ENCODE results near the gene RPL23. TPM values are rescaled to one million over a fixed set of nuclear protein-coding genes. Genes with fewer than 3 reads are reported as not detected.

Gene RPL23
- total RNA-seq, 2 donors from 2014 or later, result 845 to 956 TPM

DNA sequence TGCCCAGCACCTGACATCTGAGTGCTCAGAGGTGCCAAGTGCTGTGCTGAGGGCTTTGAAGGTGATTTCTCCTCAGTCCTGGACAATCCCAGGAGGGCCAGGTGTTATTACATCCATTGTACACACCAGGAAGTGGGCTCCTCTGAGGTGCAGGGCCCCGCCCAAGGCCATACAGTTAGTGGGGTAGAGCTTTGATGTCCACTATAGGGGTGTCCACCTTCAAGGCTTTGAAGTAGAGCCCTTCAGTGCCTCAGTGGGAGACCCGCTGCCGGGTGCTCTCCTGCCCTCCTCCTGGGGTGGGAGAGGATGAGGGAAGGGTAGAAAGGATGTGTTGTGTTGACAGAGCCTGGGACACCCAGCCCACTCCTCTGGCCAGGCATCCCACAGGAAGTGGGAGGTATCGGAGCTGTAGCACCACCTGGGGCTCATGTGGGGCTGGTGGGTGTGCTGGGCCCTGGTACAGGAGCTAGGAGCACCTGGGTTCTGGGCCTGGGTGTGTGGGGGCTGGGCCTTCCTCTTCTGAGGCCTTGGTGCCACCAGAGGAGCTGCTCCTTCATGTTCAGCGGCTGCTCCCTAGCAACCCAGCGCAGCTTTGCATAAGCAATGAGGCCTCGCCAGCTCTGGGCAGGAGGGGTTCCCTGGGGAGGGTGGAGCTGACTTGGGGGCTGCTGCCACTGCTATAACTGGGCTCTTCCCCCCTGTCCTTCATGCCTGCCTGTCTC lies 23.8 kb upstream of the RPL23 start:
- TF ChIP-seq, protein P1, sequence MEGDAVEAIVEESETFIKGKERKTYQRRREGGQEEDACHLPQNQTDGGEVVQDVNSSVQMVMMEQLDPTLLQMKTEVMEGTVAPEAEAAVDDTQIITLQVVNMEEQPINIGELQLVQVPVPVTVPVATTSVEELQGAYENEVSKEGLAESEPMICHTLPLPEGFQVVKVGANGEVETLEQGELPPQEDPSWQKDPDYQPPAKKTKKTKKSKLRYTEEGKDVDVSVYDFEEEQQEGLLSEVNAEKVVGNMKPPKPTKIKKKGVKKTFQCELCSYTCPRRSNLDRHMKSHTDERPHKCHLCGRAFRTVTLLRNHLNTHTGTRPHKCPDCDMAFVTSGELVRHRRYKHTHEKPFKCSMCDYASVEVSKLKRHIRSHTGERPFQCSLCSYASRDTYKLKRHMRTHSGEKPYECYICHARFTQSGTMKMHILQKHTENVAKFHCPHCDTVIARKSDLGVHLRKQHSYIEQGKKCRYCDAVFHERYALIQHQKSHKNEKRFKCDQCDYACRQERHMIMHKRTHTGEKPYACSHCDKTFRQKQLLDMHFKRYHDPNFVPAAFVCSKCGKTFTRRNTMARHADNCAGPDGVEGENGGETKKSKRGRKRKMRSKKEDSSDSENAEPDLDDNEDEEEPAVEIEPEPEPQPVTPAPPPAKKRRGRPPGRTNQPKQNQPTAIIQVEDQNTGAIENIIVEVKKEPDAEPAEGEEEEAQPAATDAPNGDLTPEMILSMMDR (IDR thresholded peaks at IDR 0.05), result no peak
- Histone ChIP-seq H3K4me1 (peaks cover 51% of the 10 kb centered on the region), H3K9ac (ENCODE audit: low read depth in 2 of 2, low read length in 2 of 2) (peak overlapping the region in 1 of 2 donors; percentile 59), H3K27me3 (no peaks in the 10 kb centered on the region), H3K27ac (no peak overlapping the region), H3K36me3 (peaks cover 4% of the 10 kb centered on the region), H3K9me3 (no peaks in the 10 kb centered on the region), H3K4me3 (no peak overlapping the region)
- DNase-seq, result no peak
- intact Hi-C loops (cut with DNase I), result loop anchor here (10.0 kb wide), 1 partner anchor 98 kb away; no protein-coding TSS in a partner anchor

DNA sequence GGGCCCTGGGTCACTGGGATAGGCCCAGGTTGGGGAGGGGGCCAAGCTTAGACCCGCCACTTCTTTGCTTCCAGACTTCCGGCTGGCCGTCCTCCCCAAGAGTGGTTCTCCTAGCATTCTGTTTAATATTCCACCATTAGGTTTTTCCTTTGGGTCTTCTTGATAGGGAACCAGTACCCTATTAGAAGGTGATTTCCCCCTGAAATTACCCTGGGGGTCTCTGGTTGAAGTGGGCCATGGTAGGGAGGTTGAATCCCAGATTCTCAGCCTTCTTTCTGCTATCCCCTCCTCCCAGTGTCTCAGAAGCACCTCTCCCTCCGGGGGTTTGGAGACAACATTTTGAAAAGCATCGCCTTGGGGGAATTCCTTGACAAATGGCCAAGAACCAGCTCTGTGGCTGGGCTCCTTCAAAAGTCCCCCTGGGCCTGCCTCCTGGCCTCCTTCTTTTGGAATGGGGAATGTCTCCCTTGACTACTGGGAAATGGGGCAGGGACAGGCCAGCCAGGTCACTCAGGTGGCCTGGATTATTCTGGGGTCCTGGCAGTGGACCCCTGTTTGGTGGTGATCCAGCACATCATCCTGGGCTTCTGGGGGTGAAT lies 22.1 kb upstream of the RPL23 start:
- no peak overlapping the region for H3K4me3 ChIP-seq
- no peaks in the 10 kb centered on the region for H3K27me3 ChIP-seq
- H3K4me1 ChIP-seq, result peaks cover 56% of the 10 kb centered on the region
- H3K9ac ChIP-seq (ENCODE audit: low read depth in 2 of 2, low read length in 2 of 2), result peak overlapping the region in 1 of 2 donors; percentile 37
- no peak for DNase-seq
- TF ChIP-seq, protein P1 (IDR thresholded peaks at IDR 0.05), result no peak
- H3K27ac ChIP-seq, result no peak overlapping the region
- peaks cover 4% of the 10 kb centered on the region for H3K36me3 ChIP-seq
- no peaks in the 10 kb centered on the region for H3K9me3 ChIP-seq
- intact Hi-C loops (cut with DNase I), result loop anchor here (10.0 kb wide), 1 partner anchor 99 kb away; no protein-coding TSS in a partner anchor

DNA sequence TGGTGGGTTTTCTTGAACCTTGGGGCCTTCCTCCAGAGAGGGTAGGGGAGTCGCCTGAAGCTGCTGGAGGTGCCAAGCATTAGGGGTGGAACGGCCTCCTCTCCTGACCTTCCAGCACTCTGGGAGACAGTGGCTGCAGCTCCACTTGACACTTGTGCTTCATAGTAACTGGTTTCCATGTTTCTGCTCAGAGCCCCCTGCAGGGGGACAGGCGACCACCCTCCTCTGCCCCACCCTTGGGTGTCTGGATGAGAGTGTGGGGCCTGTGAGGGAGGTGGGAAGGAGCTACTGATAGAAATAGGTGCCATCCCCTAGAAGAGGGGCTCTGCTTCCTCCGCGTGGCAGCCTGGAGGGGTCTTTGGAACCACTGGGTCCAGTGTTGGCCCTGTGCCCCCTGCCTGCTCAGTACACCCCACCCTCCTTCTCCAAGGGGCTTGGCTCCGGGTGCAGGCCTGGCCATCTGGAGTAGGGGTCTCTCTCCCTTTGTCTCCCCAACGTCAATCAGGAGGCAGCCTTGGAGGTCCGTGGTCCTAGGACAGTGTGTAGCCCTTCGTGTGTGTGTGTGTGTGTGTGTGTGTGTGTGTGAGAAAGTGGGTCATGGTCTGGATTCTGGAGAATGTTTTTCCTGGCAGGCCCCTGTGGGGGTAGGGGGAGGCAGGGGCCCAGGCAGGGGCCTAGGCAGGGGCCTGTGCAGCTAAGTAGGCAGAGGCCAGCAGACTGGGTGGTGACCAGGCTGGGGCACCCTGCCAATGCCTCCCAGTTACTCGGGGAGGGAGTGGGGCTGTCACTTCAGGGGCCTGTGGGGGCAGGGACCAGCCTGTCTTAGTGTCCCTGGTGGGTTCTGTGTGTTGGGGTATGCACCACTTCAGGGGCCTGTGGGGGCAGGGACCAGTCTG lies 21.2 kb upstream of the RPL23 start:
- Histone ChIP-seq H3K36me3 (peaks cover 4% of the 10 kb centered on the region), H3K4me3 (no peak overlapping the region), H3K9ac (ENCODE audit: low read depth in 2 of 2, low read length in 2 of 2) (peak overlapping the region in 1 of 2 donors; percentile 37), H3K27ac (no peak overlapping the region), H3K4me1 (peaks cover 48% of the 10 kb centered on the region), H3K27me3 (no peaks in the 10 kb centered on the region), H3K9me3 (no peaks in the 10 kb centered on the region)
- intact Hi-C loops (cut with DNase I), result loop anchor here (10.0 kb wide), 1 partner anchor 100 kb away; no protein-coding TSS in a partner anchor
- no peak for DNase-seq
- TF ChIP-seq, protein P1 (IDR thresholded peaks at IDR 0.05), result no peak

DNA sequence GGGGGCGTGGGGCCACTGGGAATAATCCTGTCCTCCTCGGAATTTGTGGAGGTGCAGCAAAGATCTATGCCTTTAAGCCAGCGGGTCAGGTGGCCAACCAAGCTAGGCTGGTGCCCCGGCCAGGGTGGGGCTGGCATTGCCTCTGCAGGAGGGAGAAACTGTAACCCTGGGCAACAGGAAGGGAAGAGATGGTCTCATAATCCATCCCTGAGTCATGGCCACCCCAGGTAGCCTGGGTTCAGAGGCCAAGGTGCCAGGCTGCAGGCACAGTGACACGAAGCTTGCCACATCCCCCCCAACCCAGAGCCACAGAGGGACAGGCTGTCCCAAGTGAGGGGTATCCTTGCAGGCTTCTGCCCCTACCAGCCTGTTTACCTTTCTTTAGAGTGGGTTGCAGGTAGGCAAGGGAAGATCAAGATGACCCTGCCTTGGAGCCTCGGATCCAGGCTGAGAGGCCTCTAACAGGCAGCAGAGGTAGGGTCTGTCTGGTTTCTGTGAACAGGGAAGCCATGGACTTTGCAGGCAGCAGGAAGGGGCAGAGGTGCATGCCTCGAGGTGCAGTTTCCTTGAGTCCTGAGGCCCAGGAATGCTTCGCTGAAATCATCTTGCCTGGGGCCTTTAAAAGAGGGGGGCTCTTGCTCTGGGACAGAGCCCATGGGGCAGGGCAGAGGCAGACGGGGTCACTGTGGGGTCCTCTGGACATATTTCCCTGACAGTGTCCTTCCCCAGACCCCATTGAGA lies 20.3 kb upstream of the RPL23 start:
- Histone ChIP-seq H3K4me3 (no peak overlapping the region), H3K27me3 (no peaks in the 10 kb centered on the region), H3K4me1 (peaks cover 45% of the 10 kb centered on the region), H3K27ac (peak overlapping the region; percentile 100), H3K9ac (ENCODE audit: low read depth in 2 of 2, low read length in 2 of 2) (peak overlapping the region; percentile 8 to 40), H3K9me3 (no peaks in the 10 kb centered on the region), H3K36me3 (peaks cover 4% of the 10 kb centered on the region)
- intact Hi-C loops (cut with DNase I), result loop anchor here (10.0 kb wide), 1 partner anchor 101 kb away; no protein-coding TSS in a partner anchor
- peak; percentile 67 for DNase-seq
- TF ChIP-seq, protein P1 (IDR thresholded peaks at IDR 0.05), result no peak
